Adrenal gland (tissue), 5 donors: ENCODE measurements around the gene LRRC71.

Experiments used
- POLR2A ChIP-seq, 2 donors: fragments of 450-650 bp; IDR thresholded peaks; one replicate each; pipeline ENCODE4 v1.6.1; 2017; ENCODE audit warnings: antibody characterized with exemption in 2 of 2, mild to moderate bottlenecking in 2 of 2, moderate library complexity in 1 of 2
- TF ChIP-seq, protein P1 (sequence below), 6 experiments: fragments of 450-650 bp in 4 of 6; fragments of 200-600 bp in 2 of 6; sonication (generic) in 1 of 6; IDR thresholded peaks; 1 replicate in 5 of 6; 2 replicates in 1 of 6; pipeline versions ENCODE4 v1.5.1 to v1.8.0; 2016 to 2021; ENCODE audit warnings: antibody characterized with exemption in 6 of 6, mild to moderate bottlenecking in 2 of 6, moderate library complexity in 1 of 6
- donor health status: DM: no; HTN: no; CAD: no.

DNA sequence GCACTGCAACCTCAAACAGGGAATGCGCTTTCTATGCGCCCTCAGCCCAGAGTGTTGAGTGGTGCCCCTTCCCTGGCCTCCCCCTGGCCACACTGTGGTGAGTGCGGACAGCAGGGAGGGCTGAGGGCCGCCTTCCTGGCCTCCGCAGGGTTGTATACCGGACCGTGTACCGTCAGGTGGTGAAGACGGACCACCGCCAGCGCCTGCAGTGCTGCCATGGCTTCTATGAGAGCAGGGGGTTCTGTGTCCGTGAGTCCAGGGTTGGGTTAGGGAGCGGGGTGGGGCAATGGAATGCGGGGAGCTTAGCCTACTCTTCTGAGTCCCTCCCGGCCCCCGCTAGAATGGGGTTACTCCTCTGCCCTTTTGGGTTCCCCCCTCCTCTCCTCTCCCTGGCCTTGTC is 15.3 kb upstream of the LRRC71 start:
- TF ChIP-seq, protein P1, sequence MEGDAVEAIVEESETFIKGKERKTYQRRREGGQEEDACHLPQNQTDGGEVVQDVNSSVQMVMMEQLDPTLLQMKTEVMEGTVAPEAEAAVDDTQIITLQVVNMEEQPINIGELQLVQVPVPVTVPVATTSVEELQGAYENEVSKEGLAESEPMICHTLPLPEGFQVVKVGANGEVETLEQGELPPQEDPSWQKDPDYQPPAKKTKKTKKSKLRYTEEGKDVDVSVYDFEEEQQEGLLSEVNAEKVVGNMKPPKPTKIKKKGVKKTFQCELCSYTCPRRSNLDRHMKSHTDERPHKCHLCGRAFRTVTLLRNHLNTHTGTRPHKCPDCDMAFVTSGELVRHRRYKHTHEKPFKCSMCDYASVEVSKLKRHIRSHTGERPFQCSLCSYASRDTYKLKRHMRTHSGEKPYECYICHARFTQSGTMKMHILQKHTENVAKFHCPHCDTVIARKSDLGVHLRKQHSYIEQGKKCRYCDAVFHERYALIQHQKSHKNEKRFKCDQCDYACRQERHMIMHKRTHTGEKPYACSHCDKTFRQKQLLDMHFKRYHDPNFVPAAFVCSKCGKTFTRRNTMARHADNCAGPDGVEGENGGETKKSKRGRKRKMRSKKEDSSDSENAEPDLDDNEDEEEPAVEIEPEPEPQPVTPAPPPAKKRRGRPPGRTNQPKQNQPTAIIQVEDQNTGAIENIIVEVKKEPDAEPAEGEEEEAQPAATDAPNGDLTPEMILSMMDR (IDR thresholded peaks at IDR 0.05) = no peak
- TF ChIP-seq POLR2A (IDR thresholded peaks at IDR 0.05) = no peak
